Urinary bladder (tissue), 4 donors: ENCODE measurements around the gene RHEB. TPM values are rescaled to one million over a fixed set of nuclear protein-coding genes. Genes with fewer than 3 reads are reported as not detected.

Experiments used
- DNase-seq: peaks from one replicate; pipeline ENCODE4 v3.0.0-alpha.2; 2015; ENCODE audit errors: extremely low spot score
- H3K27ac ChIP-seq: one replicate; pipeline ENCODE4 v1.5.1; 2013; ENCODE audit warnings: low read depth, mild to moderate bottlenecking, moderate library complexity
- H3K36me3 ChIP-seq: one replicate; pipeline ENCODE4 v1.6.1; 2013; ENCODE audit warnings: mild to moderate bottlenecking, moderate library complexity; ENCODE audit not compliant: insufficient read depth
- H3K4me1 ChIP-seq: one replicate; pipeline ENCODE4 v1.6.1; 2013; ENCODE audit warnings: mild to moderate bottlenecking, moderate library complexity; ENCODE audit not compliant: insufficient read depth
- H3K4me3 ChIP-seq: one replicate; pipeline ENCODE4 v1.5.1; 2013; ENCODE audit warnings: low read depth, low read length
- WGBS: extraction: QIAGEN DNeasy Blood & Tissue Kit; methylation state at CpG from one replicate; pipeline ENCODE4 v1.1.7; 2013; 5-methylcytosine and 5-hydroxymethylcytosine counted together
- polyA plus RNA-seq: library from polyadenylated mRNA; stranded (reverse); fragments of 200-250 nt; gene quantifications from one replicate; pipeline ENCODE4 v1.2.3, GENCODE V29; 2013
- total RNA-seq: library from RNA; depleted of rRNA; stranded (reverse); fragments of >200 nt; gene quantifications from one replicate; pipeline ENCODE4 v1.2.3, GENCODE V29; 2014
- donor health status: healthy with polysubstance abuse.
- donor health status: healthy.

RHEB gene
- total and polyA plus RNA-seq, 2 donors = 109 TPM

DNA sequence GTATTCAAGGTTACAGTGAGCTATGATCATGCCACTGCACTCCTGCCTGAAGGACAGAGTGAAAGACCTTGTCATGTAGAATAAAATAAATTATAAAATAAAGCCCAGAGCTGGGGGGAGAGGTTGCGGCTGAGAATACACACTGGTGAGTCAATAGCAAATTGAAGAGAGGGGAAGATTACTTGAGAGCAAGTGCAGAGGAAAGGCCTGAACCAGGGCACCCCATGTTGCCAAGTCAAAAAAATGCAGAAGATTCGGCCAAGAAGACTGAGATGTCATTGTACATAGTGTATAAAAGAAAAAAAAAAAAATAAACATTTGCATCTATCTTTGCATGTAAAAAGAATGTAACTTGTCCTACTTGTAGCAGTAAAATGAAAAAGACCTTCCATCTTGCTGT, 32.5 kb downstream of the RHEB start:
- no peak for DNase-seq
- Histone ChIP-seq H3K36me3 (peaks cover 3% of the 10 kb centered on the region), H3K27ac (no peak overlapping the region), H3K4me1 (peaks cover 1% of the 10 kb centered on the region), H3K4me3 (no peak overlapping the region)
- 68% methylated on average over 2 of the region's 2 CpGs for WGBS

DNA sequence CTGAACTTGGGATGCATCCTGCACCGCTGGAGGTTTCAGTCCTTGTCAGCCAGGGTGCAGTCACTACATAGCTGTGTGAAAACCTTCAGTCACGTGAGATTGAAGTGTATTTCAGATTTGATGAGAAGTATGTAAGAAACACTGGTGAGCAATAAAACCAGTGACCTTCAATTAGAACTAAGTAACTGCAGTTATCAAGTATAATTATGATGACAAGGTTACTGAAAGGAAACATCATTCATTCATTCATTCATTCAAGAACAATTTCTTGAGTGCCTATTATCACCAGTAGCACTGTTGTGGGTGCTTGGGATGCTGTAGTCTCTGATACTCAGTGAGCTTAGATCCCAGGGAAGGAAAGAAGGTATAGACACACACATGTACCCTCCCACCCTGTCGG, 33.6 kb downstream of the RHEB start:
- no peak overlapping the region for H3K4me3 ChIP-seq
- peaks cover 1% of the 10 kb centered on the region for H3K4me1 ChIP-seq
- no peak overlapping the region for H3K27ac ChIP-seq
- WGBS = 94% methylated on average over 3 of the region's 3 CpGs
- no peak for DNase-seq
- H3K36me3 ChIP-seq = peaks cover 3% of the 10 kb centered on the region

DNA sequence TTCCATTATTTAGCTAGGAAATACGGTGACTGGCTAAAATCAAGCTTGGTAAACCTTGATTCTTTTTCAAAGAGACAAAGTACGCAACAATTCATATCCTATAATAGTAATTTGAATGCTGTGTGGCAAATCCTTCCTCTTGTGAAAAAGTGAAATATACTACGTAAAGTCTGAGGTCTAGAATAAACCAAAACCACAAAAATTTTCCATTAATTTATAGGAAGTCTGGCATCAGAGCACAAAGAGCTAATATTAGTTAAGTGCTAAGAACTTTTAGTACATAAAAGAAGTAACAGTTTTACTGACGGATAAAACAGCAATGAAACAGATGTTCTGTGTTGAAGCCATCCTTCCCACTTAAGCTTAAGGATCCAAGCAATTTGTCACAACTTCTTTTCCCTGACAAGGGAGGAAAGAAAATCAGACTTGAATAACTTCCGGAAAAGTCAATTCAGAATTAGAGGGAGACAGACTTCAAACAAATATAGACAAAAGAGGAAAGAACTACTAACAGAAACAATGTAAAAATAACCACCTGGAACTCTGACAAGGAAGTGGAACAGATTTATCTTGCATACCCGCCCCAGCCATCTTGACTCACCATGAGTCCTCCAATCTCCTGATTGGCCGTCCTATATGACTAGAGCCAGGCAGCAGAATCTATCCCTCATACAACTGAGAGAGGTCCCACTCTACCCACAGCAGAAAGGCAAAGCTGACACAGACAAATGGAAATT, 34.6 kb downstream of the RHEB start:
- WGBS = 49% methylated on average over 7 of the region's 7 CpGs
- H3K36me3 ChIP-seq = peaks cover 3% of the 10 kb centered on the region
- DNase-seq = no peak
- H3K27ac ChIP-seq = peak overlapping the region; percentile 18
- H3K4me3 ChIP-seq = no peak overlapping the region
- peaks cover 1% of the 10 kb centered on the region for H3K4me1 ChIP-seq

DNA sequence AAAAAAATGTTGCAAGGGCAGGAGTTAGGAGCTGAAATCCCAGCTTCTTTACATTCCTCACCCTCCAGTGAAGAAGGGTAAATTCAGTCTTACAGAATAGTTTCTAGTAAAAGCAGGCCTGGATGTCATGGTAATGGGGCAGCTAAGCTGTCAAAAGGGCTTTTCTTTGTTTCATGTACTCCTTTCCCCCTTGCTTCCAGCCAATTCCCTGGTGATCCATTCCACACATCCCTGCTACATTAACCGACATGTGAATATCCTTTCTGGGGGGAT, 36.0 kb downstream of the RHEB start:
- Histone ChIP-seq H3K4me3 (no peak overlapping the region), H3K36me3 (peaks cover 3% of the 10 kb centered on the region), H3K4me1 (no peaks in the 10 kb centered on the region), H3K27ac (no peak overlapping the region)
- 69% methylated on average over 1 of the region's 1 CpG for whole genome bisulfite sequencing
- DNase-seq = no peak

DNA sequence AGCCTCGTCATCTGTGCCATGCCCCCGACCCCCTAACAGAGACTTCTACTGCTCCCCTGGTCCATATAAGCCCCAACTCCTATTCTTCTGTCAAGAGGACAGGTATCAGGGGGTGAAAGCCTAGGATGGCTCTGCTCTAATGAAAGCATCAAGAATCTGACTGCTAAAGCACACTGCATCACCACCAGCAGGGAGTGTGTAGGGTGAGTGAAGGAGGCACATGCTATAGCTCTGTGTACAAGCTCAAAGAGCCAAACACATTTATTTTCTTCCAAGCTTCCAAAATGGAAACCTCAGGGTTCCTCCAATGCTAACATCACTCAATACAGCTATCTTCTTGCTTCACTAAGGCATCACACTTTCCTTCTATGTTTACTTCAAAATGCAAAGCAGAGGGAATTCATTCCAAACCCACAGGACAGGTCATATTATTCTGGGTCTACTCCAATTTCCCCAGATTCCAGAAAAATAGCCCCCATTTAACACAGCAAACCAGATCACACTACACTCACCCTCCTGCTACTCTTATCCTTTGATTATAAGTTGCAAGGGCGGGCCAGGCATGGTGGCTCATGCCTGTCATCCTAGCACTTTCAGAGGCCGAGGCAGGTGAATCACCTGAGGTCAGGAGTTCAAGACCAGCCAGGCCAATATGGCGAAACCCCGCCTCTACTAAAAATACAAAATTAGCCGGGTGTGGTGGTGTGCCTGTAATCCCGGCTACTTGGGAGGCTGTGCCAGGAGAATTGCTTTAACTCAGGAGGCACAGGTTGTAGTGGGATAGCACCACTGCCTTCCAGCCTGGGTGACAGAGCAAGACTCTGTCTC, 36.6 kb downstream of the RHEB start:
- H3K4me1 ChIP-seq = no peaks in the 10 kb centered on the region
- no peak overlapping the region for H3K27ac ChIP-seq
- H3K36me3 ChIP-seq = peaks cover 3% of the 10 kb centered on the region
- DNase-seq = no peak
- no peak overlapping the region for H3K4me3 ChIP-seq
- WGBS = 82% methylated on average over 8 of the region's 8 CpGs

DNA sequence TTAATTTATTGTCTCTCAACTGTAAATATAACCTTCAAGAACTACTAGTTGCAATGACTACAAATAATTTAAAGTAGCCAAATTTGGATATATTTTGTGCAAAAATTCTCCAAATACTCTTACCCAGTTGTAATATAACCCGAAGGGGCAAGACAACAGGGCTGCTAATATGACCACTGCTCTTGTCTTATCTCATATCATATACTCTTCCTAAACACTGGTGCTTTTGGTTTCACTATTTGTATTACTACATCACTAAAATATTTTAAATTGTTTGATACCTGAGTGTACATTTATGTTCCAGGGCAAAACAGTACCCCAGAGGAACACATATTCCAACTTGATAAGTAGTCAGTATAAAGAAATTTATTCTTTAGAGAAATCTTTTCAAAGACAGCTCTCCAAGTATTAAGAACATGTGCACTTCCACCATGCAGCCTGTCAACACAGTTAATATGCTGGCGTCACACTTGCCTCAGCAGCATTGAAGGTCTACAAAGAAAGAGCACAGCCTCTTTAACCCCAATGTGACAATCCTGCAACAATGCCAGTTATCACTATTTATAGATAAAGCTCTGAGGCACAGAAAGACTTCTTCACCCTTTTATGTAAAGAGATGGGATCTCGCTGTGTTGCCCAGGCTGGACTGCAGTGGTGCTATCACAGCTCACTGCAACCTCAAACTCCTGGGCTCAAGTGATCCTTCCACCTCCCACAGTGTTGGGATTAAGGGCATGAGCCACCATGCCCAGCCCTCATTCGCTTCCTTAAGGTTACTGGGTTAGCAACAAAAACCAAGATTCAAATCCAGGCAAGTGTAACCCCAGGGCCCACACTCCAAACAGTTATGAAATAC, 37.8 kb downstream of the RHEB start:
- 73% methylated on average over 4 of the region's 4 CpGs for WGBS
- Histone ChIP-seq H3K4me1 (no peaks in the 10 kb centered on the region), H3K36me3 (peaks cover 2% of the 10 kb centered on the region), H3K27ac (no peak overlapping the region), H3K4me3 (no peak overlapping the region)
- DNase-seq = no peak

DNA sequence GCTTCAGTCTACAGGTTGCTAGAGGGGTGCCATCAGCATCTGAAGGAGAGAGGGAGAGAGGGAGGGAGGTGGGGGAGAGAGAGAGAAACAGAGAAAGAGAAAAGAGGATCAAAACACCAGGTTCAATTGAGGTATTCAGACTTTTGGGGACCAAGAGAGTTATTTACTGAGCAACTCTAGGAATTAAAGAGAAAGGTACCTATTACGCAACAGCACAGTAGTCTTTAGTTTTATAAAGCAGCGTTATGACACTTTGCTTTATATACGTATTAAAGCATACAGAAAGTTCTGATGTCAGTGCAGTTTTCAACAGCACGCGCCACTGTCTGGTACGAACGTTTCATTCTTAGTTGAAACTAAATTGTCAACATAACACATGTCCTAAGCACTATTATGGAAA, 41.8 kb downstream of the RHEB start:
- Histone ChIP-seq H3K4me1 (no peaks in the 10 kb centered on the region), H3K27ac (no peak overlapping the region), H3K4me3 (no peak overlapping the region), H3K36me3 (no peaks in the 10 kb centered on the region)
- DNase-seq = no peak
- 88% methylated on average over 7 of the region's 7 CpGs for WGBS

DNA sequence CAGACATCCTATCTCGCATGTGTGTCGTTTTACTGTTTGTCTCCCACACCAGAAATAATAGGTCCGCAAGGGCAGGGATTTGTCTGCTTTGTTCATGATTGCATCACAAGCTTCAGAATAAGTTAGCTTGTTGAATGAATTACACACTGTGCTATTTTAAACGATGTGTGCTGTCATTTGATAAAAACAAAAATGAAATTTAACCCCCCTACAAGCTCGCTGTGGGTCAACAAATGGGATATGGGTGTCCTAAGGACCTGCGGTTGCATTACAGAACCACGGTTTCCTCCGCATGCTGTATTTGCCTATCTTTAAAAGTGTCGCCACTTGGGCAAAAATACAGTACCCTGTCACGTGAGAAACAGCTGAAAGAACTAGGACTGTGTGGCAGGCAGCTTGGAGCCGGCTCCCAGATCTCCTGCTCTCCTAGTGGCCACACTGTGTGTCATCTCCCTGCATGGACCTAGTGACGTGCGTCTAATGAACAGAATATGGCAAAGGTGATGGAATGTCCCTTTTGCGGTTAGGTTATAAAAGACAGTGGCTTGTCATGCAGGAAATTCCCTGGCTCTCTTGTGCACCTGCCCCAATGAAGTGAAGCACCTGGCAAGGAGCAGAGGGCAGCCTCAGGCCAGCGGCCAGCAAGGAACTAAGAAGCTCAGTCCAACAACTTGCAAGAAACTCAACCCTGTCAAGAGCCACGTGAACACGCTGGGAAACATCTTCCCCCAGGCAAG, 46.9 kb downstream of the RHEB start:
- H3K27ac ChIP-seq = no peak overlapping the region
- H3K4me3 ChIP-seq = no peak overlapping the region
- peaks cover 2% of the 10 kb centered on the region for H3K4me1 ChIP-seq
- no peak for DNase-seq
- no peaks in the 10 kb centered on the region for H3K36me3 ChIP-seq
- 92% methylated on average over 17 of the region's 17 CpGs for WGBS

DNA sequence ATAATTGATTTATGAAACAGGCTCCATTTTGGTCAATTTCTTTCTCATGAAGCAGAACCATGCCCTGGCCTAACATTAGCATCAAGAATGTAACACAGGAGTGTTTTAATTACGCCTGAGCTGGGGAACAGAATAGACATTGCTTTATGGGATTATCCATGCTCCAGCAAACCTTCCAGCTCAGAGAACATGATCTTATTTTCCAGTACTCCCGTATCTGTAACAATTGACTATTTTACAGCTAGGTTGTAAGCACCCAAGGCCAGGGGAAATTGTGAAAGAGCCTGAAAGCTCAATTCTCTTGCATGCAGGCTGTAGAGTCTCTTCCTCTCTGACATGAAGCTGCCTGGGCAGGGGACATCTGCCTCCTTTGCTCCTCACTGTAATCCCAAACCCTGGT, 49.0 kb downstream of the RHEB start:
- peaks cover 2% of the 10 kb centered on the region for H3K4me1 ChIP-seq
- H3K36me3 ChIP-seq = peaks cover 1% of the 10 kb centered on the region
- no peak overlapping the region for H3K27ac ChIP-seq
- no peak overlapping the region for H3K4me3 ChIP-seq
- 91% methylated on average over 2 of the region's 2 CpGs for WGBS
- no peak for DNase-seq

DNA sequence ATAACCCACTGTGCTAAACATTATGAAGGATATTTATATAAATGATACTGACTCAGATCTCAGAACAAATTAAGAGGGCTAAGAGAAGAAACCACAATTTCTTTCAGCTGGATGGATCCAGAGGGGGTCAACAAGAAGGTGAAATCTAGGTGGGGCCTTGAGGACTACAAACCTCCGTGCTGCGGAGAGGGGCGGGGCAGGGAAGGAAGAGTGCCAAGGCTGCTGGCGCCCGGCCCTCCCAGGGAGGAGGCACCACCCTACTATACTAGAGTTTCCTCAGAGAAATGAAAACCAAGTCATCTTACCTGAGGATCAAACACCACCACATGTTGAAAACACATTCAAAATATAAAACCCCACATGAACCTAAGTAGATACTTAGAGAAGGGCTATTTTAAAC, 50.4 kb downstream of the RHEB start:
- Histone ChIP-seq H3K27ac (no peak overlapping the region), H3K36me3 (peaks cover 3% of the 10 kb centered on the region), H3K4me3 (no peak overlapping the region), H3K4me1 (peaks cover 2% of the 10 kb centered on the region)
- 65% methylated on average over 5 of the region's 5 CpGs for WGBS
- no peak for DNase-seq

DNA sequence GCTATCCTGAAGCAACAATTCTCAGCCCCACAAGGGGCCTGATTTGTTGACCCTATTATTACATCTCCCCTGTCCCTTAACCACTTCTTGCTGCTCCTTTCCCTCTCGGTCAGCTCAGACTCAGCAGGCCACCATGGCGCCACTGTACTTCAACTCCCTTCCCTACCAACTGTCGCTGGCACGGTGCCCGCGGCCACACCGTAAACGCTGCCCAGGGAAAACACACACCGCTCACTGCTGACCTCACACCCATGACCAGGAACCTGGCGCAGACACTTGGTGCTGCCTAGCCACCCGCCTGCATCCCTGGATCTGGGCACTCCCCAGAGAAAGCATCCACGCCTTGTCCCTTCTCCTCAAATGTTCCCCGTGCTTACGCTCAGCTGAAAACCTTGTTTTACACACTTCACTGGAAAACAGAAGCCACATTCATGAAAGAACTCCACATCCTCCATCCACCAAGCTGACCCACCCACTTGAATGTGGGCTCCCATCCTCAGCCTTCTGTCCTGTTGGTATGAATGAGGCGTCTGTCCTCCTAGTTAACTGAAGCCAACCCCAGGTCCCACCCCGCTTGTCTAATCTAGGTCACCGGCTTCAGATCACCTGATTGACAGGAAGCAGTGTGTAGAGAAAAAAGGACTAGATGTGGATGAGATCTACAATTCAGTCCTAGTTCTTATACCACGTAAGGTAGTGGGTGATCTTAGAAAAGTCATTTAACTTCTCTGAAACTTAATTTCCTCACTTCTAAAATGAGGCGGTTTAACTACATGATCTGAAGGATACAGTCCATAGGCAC, 51.3 kb downstream of the RHEB start:
- WGBS = 90% methylated on average over 19 of the region's 19 CpGs
- H3K36me3 ChIP-seq = peaks cover 3% of the 10 kb centered on the region
- peaks cover 2% of the 10 kb centered on the region for H3K4me1 ChIP-seq
- no peak overlapping the region for H3K4me3 ChIP-seq
- no peak overlapping the region for H3K27ac ChIP-seq
- no peak for DNase-seq

DNA sequence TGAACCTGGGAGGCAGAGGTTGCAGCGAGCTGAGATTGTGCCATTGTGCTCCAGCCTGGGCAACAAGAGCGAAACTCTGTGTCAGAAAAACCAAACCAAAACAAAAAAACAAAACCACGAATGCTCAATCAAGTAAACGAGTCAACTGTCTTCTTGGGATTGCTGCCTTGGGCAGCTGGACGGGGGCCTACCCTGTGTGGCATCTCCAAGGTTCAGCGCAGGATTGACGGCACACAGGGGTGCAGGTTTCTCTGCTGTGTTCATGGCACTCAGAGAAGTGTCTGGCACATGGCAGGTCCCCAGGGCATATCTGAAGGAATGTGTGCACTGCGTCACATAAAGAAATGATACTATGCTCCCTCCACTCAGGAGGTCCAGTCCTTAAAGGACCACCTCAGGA, 54.5 kb downstream of the RHEB start:
- no peak overlapping the region for H3K4me3 ChIP-seq
- DNase-seq = no peak
- 96% methylated on average over 8 of the region's 8 CpGs for WGBS
- peaks cover 3% of the 10 kb centered on the region for H3K36me3 ChIP-seq
- H3K4me1 ChIP-seq = peaks cover 2% of the 10 kb centered on the region
- no peak overlapping the region for H3K27ac ChIP-seq
